ENCODE measurements around the gene HS3ST4.

Gene HS3ST4

GRCh38 chr16:25886598-25886997 lies 194.8 kb downstream of the HS3ST4 start:
- no peak for DNase-seq (ENCODE audit: low read depth in 2 of 2, low spot score in 1 of 2)

- no peak for DNase-seq (ENCODE audit: low read depth in 2 of 2, low spot score in 1 of 2)
Observed at GRCh38 chr16:25888868-25889267, 197.1 kb downstream of the HS3ST4 start.

- no peak for DNase-seq (ENCODE audit: low read depth in 2 of 2, low spot score in 1 of 2)
Observed at GRCh38 chr16:25893332-25893731, 201.6 kb downstream of the HS3ST4 start.

GRCh38 chr16:25894093-25894492 lies 202.3 kb downstream of the HS3ST4 start:
- no peak for DNase-seq (ENCODE audit: low read depth in 2 of 2, low spot score in 1 of 2)

- DNase-seq (ENCODE audit: low read depth in 2 of 2, low spot score in 1 of 2): no peak
Observed at GRCh38 chr16:25895380-25895779, 203.6 kb downstream of the HS3ST4 start.

- DNase-seq (ENCODE audit: low read depth in 2 of 2, low spot score in 1 of 2): no peak
Observed at GRCh38 chr16:25896411-25896810, 204.7 kb downstream of the HS3ST4 start.

- DNase-seq (ENCODE audit: low read depth in 2 of 2, low spot score in 1 of 2): no peak
Observed at GRCh38 chr16:25897702-25898101, 205.9 kb downstream of the HS3ST4 start.

GRCh38 chr16:25905810-25906209 lies 214.1 kb downstream of the HS3ST4 start:
- DNase-seq (ENCODE audit: low read depth in 2 of 2, low spot score in 1 of 2): no peak

GRCh38 chr16:25910971-25911370 lies 219.2 kb downstream of the HS3ST4 start:
- no peak for DNase-seq (ENCODE audit: low read depth in 2 of 2, low spot score in 1 of 2)

GRCh38 chr16:25912321-25912720 lies 220.6 kb downstream of the HS3ST4 start:
- DNase-seq (ENCODE audit: low read depth in 2 of 2, low spot score in 1 of 2): no peak

- DNase-seq (ENCODE audit: low read depth in 2 of 2, low spot score in 1 of 2): no peak
Observed at GRCh38 chr16:25914357-25914962, 222.7 kb downstream of the HS3ST4 start.

GRCh38 chr16:25916037-25916436 lies 224.3 kb downstream of the HS3ST4 start:
- no peak for DNase-seq (ENCODE audit: low read depth in 2 of 2, low spot score in 1 of 2)

GRCh38 chr16:25922438-25922837 lies 230.7 kb downstream of the HS3ST4 start:
- no peak for DNase-seq (ENCODE audit: low read depth in 2 of 2, low spot score in 1 of 2)

GRCh38 chr16:25925421-25925820 lies 233.7 kb downstream of the HS3ST4 start:
- no peak for DNase-seq (ENCODE audit: low read depth in 2 of 2, low spot score in 1 of 2)

GRCh38 chr16:25931473-25932035 lies 239.8 kb downstream of the HS3ST4 start:
- no peak for DNase-seq (ENCODE audit: low read depth in 2 of 2, low spot score in 1 of 2)

GRCh38 chr16:25941800-25942499 lies 250.2 kb downstream of the HS3ST4 start:
- no peak for DNase-seq (ENCODE audit: low read depth in 2 of 2, low spot score in 1 of 2)

GRCh38 chr16:25950586-25951281 lies 259.0 kb downstream of the HS3ST4 start:
- DNase-seq (ENCODE audit: low read depth in 2 of 2, low spot score in 1 of 2): no peak

- no peak for DNase-seq (ENCODE audit: low read depth in 2 of 2, low spot score in 1 of 2)
Observed at GRCh38 chr16:25951999-25952398, 260.2 kb downstream of the HS3ST4 start.

- DNase-seq (ENCODE audit: low read depth in 2 of 2, low spot score in 1 of 2): no peak
Observed at GRCh38 chr16:25952983-25953382, 261.2 kb downstream of the HS3ST4 start.

GRCh38 chr16:25957707-25958106 lies 265.9 kb downstream of the HS3ST4 start:
- no peak for DNase-seq (ENCODE audit: low read depth in 2 of 2, low spot score in 1 of 2)

GRCh38 chr16:25959221-25959620 lies 267.5 kb downstream of the HS3ST4 start:
- DNase-seq (ENCODE audit: low read depth in 2 of 2, low spot score in 1 of 2): no peak

Measured in stimulated activated CD8-positive, alpha-beta memory T cell treated with anti-CD3 and anti-CD28 coated beads, Interleukin-4, amount 100 ng/mL, for 4 hours (primary cell).